Left colon (tissue), 2 donors: Measurements from ENCODE around the gene CD27. TPM values are rescaled to one million over a fixed set of nuclear protein-coding genes. Genes with fewer than 3 reads are reported as not detected.

Experiments used
- ATAC-seq: fragments of 200-7000 bp; cut with Tn5 transposase; one replicate; pipeline ENCODE4 v1.9.1; 2020; ENCODE audit warnings: mild to moderate bottlenecking, moderate library complexity
- DNase-seq, 2 donors: peaks; one replicate each; pipeline ENCODE4 v3.0.0-alpha.2; 2020
- intact Hi-C, 2 donors: fragments of 100-400 bp; cut with DNase I in 1 of 2; cut with micrococcal nuclease in 1 of 2; formaldehyde crosslinking; loops; one replicate each; pipeline versions ENCODE4 v1.11.2 to v1.14.0; 2022; cut with DNase I, micrococcal nuclease
- total RNA-seq, 2 donors: library from RNA; stranded (reverse); fragmentation: NEBNext Ultra II Directional; extraction: Animal tissue kit (Norgen Biotek cat#: 25700); gene quantifications; one replicate each; pipeline ENCODE4 v1.2.1, GENCODE V29; 2021
- donor health status: DM: no; HTN: no; CAD: no.
- donor health status: DM: yes; HTN: yes; CAD: no.

Gene CD27
- total RNA-seq, 2 donors from 2014 or later: 1.3 to 4.4 TPM

- ATAC-seq (peak; percentile 89), DNase-seq (peak; percentile 80 to 87)
- intact Hi-C loops: no loop called here
Measured at GRCh38 chr12:6430124-6430989, 14.4 kb upstream of the CD27 start.

GRCh38 chr12:6432991-6433390, 11.8 kb upstream of the CD27 start:
- DNase-seq: no peak
- intact Hi-C loops: no loop called here
- ATAC-seq: no peak

DNA sequence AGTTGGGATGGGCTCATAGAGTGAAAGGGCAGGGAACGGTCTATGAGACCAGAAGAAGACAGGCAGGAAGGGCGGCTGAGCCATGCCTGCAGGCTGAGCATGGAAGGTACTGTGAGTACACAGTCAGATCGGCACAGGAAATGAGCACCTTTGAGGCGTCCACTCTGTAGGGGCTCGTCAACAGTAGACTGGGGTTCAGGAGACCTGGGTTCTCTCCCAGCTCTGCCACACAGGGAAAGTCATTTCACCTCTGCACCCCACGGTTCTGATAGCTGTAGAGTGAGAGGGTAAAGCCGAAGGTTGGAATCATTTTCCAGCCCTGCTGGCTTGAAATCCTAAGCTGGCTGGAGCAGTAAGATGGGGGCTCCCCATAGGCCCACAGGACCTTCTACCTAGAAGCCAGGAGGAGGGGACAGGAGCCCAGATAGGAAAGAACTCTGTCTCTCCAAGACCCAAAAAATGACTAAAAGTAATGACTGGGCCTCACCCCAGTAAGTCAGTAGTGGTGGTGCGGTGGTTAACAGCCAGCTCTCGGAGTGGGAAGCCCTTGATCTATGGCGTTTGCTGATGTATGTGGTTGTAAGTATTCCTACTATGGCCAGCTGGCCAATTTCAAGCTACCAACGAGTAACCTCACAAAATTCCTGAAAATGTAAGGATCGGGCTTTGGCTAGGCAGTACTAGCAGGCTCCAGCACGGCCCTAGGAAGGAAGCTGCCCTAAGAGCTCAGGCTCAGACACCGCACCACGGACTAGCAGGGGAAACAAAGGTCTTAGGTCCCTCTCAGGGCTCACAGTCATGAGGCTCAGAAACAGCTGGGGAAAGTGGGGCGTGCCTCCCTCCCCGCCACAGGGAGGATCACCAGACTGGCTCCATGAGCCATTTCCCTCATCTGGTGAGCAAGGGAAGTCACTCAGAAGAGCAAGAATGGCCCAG, 10.3 kb upstream of the CD27 start:
- ATAC-seq (no peak), DNase-seq (no peak)
- intact Hi-C loops: no loop called here

- DNase-seq (peak in 1 of 2 donors; percentile 4), ATAC-seq (no peak)
- intact Hi-C loops: no loop called here
Measured at GRCh38 chr12:6435961-6436715, 8.6 kb upstream of the CD27 start.

DNA sequence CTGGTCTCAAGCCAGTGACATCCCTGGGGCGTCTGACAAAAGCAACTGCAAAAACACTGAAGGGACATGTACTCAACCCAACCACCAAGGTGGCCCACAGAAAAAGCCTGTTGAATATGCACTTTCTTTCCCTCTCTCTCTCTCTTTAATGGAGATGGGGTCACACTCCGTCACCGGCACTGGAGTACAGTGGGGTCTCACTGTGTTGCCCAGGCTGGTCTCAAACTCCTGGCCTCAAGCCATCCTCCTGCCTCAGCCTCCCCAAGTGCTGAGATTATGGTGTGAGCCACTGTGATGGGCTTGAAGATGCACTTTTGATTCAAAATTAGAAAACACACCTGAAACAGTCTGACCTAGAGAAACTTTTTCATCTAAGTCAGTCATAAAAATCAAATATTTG, 7.2 kb upstream of the CD27 start:
- no peak for ATAC-seq
- DNase-seq: no peak
- intact Hi-C loops: no loop called here

GRCh38 chr12:6438345-6438744, 6.4 kb upstream of the CD27 start:
- intact Hi-C loops: no loop called here
- ATAC-seq (no peak), DNase-seq (peak; percentile 1 to 10)

DNA sequence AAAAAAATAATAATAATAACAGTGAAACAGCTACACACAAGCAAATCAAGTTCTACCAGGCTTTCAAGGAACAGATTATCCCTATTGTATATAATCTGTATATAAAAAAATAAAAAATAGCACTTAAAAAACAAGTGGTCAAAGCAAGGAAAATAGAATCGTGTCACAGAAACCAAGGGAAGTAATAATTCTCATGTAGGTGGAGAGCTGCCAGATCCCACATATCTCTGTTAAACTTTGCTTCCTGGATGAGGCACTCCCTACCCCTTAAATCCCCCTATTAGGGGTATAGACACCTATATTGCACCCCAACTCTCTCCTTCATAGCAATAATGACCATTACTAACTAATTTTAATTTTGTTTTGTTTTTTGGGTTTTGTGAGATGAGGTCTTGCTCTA, 4.4 kb upstream of the CD27 start:
- DNase-seq (no peak), ATAC-seq (no peak)
- intact Hi-C loops: no loop called here

GRCh38 chr12:6442836-6443235, 1.9 kb upstream of the CD27 start:
- DNase-seq (no peak), ATAC-seq (no peak)
- intact Hi-C loops: no loop called here

- DNase-seq: no peak
- intact Hi-C loops: no loop called here
- no peak for ATAC-seq
Measured at GRCh38 chr12:6443361-6443983, 1.3 kb upstream of the CD27 start.

DNA sequence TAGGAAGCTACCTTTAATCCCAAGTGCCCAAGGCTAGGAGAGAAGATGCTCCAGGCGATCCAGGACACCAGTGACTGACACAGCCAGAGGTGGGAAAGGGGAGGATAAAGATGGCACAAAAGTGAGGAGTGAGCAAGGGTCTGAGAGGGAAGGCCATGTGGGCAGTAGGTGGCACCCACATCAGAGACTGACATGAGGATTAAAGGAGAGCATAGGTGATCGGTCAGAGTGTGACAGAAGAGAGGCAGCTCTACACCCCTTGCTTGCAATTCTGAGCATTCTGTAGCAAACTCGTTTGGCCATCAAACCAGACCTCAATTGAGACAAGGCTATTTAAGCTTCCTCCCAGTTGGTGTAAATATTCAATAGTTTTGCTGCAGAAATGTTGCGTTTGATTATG, 724 bp upstream of the CD27 start:
- DNase-seq (no peak), ATAC-seq (no peak)
- intact Hi-C loops: no loop called here

DNA sequence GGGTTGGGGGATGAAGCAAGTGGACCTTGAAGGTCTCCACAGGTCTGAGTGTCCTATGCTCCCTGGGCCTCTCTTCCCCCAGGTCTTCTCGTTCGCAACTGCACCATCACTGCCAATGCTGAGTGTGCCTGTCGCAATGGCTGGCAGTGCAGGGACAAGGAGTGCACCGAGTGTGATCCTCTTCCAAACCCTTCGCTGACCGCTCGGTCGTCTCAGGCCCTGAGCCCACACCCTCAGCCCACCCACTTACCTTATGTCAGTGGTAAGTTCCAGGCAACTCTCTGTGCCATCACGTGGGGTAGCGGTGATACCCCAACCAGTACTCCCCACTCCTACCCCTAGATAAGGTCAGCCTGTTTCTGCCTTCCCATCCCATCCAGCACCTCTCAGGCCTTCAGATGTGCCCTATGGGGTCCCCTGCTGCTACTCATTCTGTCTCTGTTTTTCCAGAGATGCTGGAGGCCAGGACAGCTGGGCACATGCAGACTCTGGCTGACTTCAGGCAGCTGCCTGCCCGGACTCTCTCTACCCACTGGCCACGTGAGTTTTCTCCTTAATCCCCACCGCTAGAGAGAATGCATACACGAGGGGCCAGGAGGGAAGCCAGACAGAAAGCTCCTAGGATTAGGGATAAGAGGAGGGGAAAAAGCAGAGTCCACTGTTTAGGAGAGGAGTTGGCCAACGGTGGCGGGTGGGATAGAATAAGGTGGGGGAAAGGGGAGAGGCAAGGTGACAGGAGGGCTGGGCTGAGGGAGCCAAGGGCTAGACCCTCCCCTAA, 5.5 kb downstream of the CD27 start:
- DNase-seq (no peak), ATAC-seq (no peak)
- intact Hi-C loops: no loop called here

DNA sequence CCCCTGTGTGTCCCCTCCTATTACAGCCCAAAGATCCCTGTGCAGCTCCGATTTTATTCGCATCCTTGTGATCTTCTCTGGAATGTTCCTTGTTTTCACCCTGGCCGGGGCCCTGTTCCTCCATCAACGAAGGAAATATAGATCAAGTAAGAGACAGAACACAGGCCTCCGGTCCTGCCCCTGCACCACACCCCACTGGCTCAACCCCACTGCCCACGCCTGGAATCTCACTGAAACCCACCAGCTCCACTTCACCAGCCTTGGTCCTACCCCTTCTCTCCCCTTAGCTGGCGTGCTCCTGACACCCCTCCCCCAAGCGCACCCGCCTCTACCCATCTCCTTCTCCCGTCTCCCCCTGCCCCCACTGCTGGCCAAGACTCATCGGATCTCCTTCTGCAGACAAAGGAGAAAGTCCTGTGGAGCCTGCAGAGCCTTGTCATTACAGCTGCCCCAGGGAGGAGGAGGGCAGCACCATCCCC, 6.2 kb downstream of the CD27 start:
- intact Hi-C loops: no loop called here
- peak; percentile 62 to 66 for DNase-seq
- ATAC-seq: no peak

DNA sequence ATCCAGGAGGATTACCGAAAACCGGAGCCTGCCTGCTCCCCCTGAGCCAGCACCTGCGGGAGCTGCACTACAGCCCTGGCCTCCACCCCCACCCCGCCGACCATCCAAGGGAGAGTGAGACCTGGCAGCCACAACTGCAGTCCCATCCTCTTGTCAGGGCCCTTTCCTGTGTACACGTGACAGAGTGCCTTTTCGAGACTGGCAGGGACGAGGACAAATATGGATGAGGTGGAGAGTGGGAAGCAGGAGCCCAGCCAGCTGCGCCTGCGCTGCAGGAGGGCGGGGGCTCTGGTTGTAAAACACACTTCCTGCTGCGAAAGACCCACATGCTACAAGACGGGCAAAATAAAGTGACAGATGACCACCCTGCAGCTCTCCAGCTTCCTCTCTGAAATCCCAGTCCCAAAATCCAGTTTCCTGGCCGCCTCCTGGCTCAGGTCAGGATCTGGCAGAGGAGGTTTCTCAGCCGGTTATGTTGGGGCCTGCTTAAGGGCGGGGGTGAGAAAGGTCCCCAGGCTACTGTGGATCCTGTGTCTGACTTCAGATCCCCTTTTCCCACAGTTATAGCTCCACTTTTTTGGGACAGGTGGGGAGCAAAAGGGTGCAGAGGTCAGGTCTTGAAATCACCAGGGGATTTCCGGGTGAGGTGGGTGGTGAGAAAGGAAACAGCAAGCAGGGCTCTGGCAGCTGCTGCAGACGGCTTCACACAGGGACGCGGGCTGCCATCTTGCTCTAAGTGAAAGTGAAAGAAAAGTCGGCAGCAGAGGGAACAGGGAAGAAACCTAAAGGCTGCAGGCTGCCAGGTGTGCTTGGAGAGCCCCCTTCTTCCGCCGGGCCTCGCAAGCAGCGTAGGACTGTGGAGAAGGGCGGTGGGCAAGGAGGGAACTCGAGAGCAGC, 6.8 kb downstream of the CD27 start, which contains the start of gene TAPBPL:
TSS of gene TAPBPL (plus strand) at position 695 of the 897 bp plus-strand sequence. CDS start 207 bp downstream, outside the sequence.
- intact Hi-C loops: no loop called here
- DNase-seq (peak; percentile 86 to 92), ATAC-seq (peak; percentile 84)

GRCh38 chr12:6452245-6452943, 7.6 kb downstream of the CD27 start:
- ATAC-seq: peak; percentile 51
- peak; percentile 65 to 78 for DNase-seq
- intact Hi-C loops: no loop called here

DNA sequence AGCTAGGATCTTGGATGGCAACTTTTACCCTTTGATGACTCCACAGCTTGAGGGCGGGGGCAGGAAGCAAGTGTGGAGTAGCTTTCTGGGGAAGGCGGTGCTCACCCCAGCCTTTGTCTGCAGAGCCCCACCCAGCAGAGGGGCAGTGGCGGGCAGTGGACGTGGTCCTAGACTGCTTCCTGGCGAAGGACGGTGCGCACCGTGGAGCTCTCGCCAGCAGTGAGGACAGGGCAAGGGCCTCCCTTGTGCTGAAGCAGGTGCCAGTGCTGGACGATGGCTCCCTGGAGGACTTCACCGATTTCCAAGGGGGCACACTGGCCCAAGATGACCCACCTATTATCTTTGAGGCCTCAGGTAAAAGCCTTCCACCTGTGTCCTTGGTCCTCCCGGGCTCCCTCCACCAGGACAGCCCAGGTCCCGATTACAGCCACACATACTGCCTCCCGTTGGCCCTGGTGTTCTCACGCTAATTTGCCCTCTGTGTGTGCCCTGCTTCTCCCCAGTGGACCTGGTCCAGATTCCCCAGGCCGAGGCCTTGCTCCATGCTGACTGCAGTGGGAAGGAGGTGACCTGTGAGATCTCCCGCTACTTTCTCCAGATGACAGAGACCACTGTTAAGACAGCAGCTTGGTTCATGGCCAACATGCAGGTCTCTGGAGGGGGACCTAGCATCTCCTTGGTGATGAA, 8.3 kb downstream of the CD27 start:
- DNase-seq (peak; percentile 79 to 84), ATAC-seq (peak; percentile 69)
- intact Hi-C loops: no loop called here
